ENCODE measurements around the gene PAK4.

PAK4 gene

GRCh38 chr19:39146686-39147450, 21.3 kb downstream of the PAK4 start:
- DNase-seq (ENCODE audit: low read depth), result no peak

GRCh38 chr19:39147480-39147879, 21.9 kb downstream of the PAK4 start:
- no peak for DNase-seq (ENCODE audit: low read depth)

- DNase-seq (ENCODE audit: low read depth), result no peak
These were observed 23.4 kb downstream of the PAK4 start for GRCh38 chr19:39148939-39149529.

GRCh38 chr19:39150235-39150634, 24.6 kb downstream of the PAK4 start:
- DNase-seq (ENCODE audit: low read depth), result no peak

GRCh38 chr19:39150807-39151600, 25.4 kb downstream of the PAK4 start:
- DNase-seq (ENCODE audit: low read depth), result no peak

GRCh38 chr19:39152066-39152465, 26.5 kb downstream of the PAK4 start:
- DNase-seq (ENCODE audit: low read depth), result no peak

GRCh38 chr19:39154100-39154628, 28.6 kb downstream of the PAK4 start:
- DNase-seq (ENCODE audit: low read depth), result no peak

GRCh38 chr19:39154629-39155100, 29.1 kb downstream of the PAK4 start:
- DNase-seq (ENCODE audit: low read depth), result no peak

- no peak for DNase-seq (ENCODE audit: low read depth)
These were observed 29.6 kb downstream of the PAK4 start for GRCh38 chr19:39155114-39155700.

- no peak for DNase-seq (ENCODE audit: low read depth)
These were observed 30.2 kb downstream of the PAK4 start for GRCh38 chr19:39155741-39156140.

- DNase-seq (ENCODE audit: low read depth), result no peak
These were observed 31.0 kb downstream of the PAK4 start for GRCh38 chr19:39156326-39157230.

GRCh38 chr19:39157275-39157996, 31.9 kb downstream of the PAK4 start:
- DNase-seq (ENCODE audit: low read depth), result no peak

- no peak for DNase-seq (ENCODE audit: low read depth)
These were observed 32.4 kb downstream of the PAK4 start for GRCh38 chr19:39157997-39158389.

GRCh38 chr19:39158646-39159260, 33.2 kb downstream of the PAK4 start:
- DNase-seq (ENCODE audit: low read depth), result no peak

GRCh38 chr19:39160523-39160861, 34.9 kb downstream of the PAK4 start:
- no peak for DNase-seq (ENCODE audit: low read depth)

- DNase-seq (ENCODE audit: low read depth), result no peak
These were observed 35.5 kb downstream of the PAK4 start for GRCh38 chr19:39160889-39161672.

GRCh38 chr19:39162441-39163043, 37.0 kb downstream of the PAK4 start:
- no peak for DNase-seq (ENCODE audit: low read depth)

GRCh38 chr19:39163621-39164020, 38.0 kb downstream of the PAK4 start:
- no peak for DNase-seq (ENCODE audit: low read depth)

- DNase-seq (ENCODE audit: low read depth), result no peak
These were observed 38.7 kb downstream of the PAK4 start for GRCh38 chr19:39164289-39164688.
